HEK293 (cell line): ENCODE data around the gene CXorf38.

Experiments
- CTCF ChIA-PET: fragments of 350-600 bp; formaldehyde crosslinking; extraction: SDS; loops from one replicate; lab custom pipeline; 2021; ENCODE audit warnings: antibody characterized with exemption; lab: Yijun Ruan, JAX
- POLR2A ChIA-PET: fragments of 300-600 bp; formaldehyde crosslinking; extraction: SDS; loops from one replicate; lab custom pipeline; 2020; ENCODE audit warnings: antibody characterized with exemption, inconsistent platforms; lab: Yijun Ruan, JAX
- H3K27ac ChIP-seq: fragments of 200-500 bp; sonication (Bioruptor generic); 2 replicates; pipeline ENCODE4 v1.5.1; 2014; ENCODE audit warnings: low read depth, low read length, control low read depth, inconsistent platforms; ENCODE audit errors: extremely low read depth
- H3K36me3 ChIP-seq, 2 experiments: fragments of 200-500 bp in 1 of 2; sonication (Bioruptor generic) in 1 of 2; 1 replicate in 1 of 2; 2 replicates in 1 of 2; pipeline ENCODE4 v1.5.1; 2014 to 2017; ENCODE audit warnings: inconsistent platforms in 2 of 2, low read length in 2 of 2; ENCODE audit not compliant: control insufficient read depth in 2 of 2, insufficient read depth in 1 of 2
- H3K4me1 ChIP-seq: fragments of 200-500 bp; sonication (Bioruptor generic); 2 replicates; pipeline ENCODE4 v1.5.1; 2014; ENCODE audit warnings: mild to moderate bottlenecking, low read length, inconsistent platforms; ENCODE audit not compliant: control insufficient read depth, insufficient read depth
- H3K4me3 ChIP-seq: 2 replicates; pipeline ENCODE4 v1.5.1; 2011; ENCODE audit warnings: low read depth, mild to moderate bottlenecking, control low read depth, low read length, moderate library complexity
- H3K9me3 ChIP-seq: fragments of 200-500 bp; sonication (Bioruptor generic); 2 replicates; pipeline ENCODE4 v1.5.1; 2014; ENCODE audit warnings: low read depth, low read length, inconsistent platforms; ENCODE audit not compliant: control insufficient read depth, insufficient read depth
- BCL11B ChIP-seq: fragments of 450-650 bp; formaldehyde crosslinking; IDR thresholded peaks from 2 replicates; pipeline ENCODE4 v1.5.1; 2016; ENCODE audit warnings: low read depth, missing biosample characterization, missing genetic modification characterization
- CTCF ChIP-seq: fragments of 450-650 bp; formaldehyde crosslinking; IDR thresholded peaks from 2 replicates; pipeline ENCODE4 v1.5.1; 2016; ENCODE audit warnings: missing biosample characterization, missing genetic modification characterization
- ELK4 ChIP-seq: IDR thresholded peaks from 2 replicates; pipeline ENCODE4 v1.6.1; 2011; ENCODE audit warnings: mild to moderate bottlenecking, low read depth, low read length, borderline replicate concordance
- OSR2 ChIP-seq: fragments of 450-650 bp; formaldehyde crosslinking; IDR thresholded peaks from 2 replicates; pipeline ENCODE4 v1.5.1; 2016; ENCODE audit warnings: missing biosample characterization, missing genetic modification characterization
- PATZ1 ChIP-seq: fragments of 450-650 bp; formaldehyde crosslinking; IDR thresholded peaks from 2 replicates; pipeline ENCODE4 v1.5.1; 2016; ENCODE audit warnings: missing biosample characterization, missing genetic modification characterization
- PBX3 ChIP-seq: sonication (generic); formaldehyde crosslinking; IDR thresholded peaks from 2 replicates; pipeline ENCODE4 v1.8.1; 2022; ENCODE audit warnings: mild to moderate bottlenecking, moderate library complexity, missing genetic modification reagents
- SP3 ChIP-seq: fragments of 450-650 bp; formaldehyde crosslinking; IDR thresholded peaks from 2 replicates; pipeline ENCODE4 v1.5.1; 2016; ENCODE audit warnings: missing biosample characterization, missing genetic modification characterization
- YY1 ChIP-seq: fragments of 450-650 bp; formaldehyde crosslinking; IDR thresholded peaks from 2 replicates; pipeline ENCODE4 v1.5.1; 2018; ENCODE audit warnings: missing biosample characterization, missing genetic modification characterization
- ZBTB10 ChIP-seq: fragments of 450-650 bp; formaldehyde crosslinking; IDR thresholded peaks from 2 replicates; pipeline ENCODE4 v1.5.1; 2016; ENCODE audit warnings: missing biosample characterization, missing genetic modification characterization
- ZBTB26 ChIP-seq: fragments of 450-650 bp; formaldehyde crosslinking; optimal IDR thresholded peaks from 2 replicates; pipeline ENCODE3; 2016; ENCODE audit warnings: missing biosample characterization, mild to moderate bottlenecking, missing genetic modification characterization
- ZBTB8A ChIP-seq: fragments of 450-650 bp; formaldehyde crosslinking; IDR thresholded peaks from 2 replicates; pipeline ENCODE4 v1.5.1; 2016; ENCODE audit warnings: missing biosample characterization, missing genetic modification characterization
- ZEB2 ChIP-seq: fragments of 450-650 bp; formaldehyde crosslinking; IDR thresholded peaks from 2 replicates; pipeline ENCODE4 v1.5.1; 2016; ENCODE audit warnings: missing biosample characterization, missing genetic modification characterization
- ZFHX2 ChIP-seq: fragments of 450-650 bp; formaldehyde crosslinking; conservative IDR thresholded peaks from 2 replicates; pipeline ENCODE4 v1.5.1; 2016; ENCODE audit warnings: missing biosample characterization, missing genetic modification characterization
- ZNF121 ChIP-seq: fragments of 450-650 bp; formaldehyde crosslinking; IDR thresholded peaks from 2 replicates; pipeline ENCODE4 v1.5.1; 2016; ENCODE audit warnings: missing biosample characterization, missing genetic modification characterization
- ZNF214 ChIP-seq: fragments of 450-650 bp; formaldehyde crosslinking; IDR thresholded peaks from 2 replicates; pipeline ENCODE4 v1.5.1; 2017; ENCODE audit warnings: missing biosample characterization, mild to moderate bottlenecking, missing genetic modification characterization, borderline replicate concordance
- ZNF239 ChIP-seq: fragments of 450-650 bp; formaldehyde crosslinking; IDR thresholded peaks from 2 replicates; pipeline ENCODE4 v1.5.1; 2016; ENCODE audit warnings: missing biosample characterization, missing genetic modification characterization
- ZNF311 ChIP-seq: fragments of 450-650 bp; formaldehyde crosslinking; IDR thresholded peaks from 2 replicates; pipeline ENCODE4 v1.5.1; 2017; ENCODE audit warnings: missing biosample characterization, missing genetic modification characterization, borderline replicate concordance
- ZNF335 ChIP-seq: fragments of 450-650 bp; formaldehyde crosslinking; conservative IDR thresholded peaks from 2 replicates; pipeline ENCODE4 v1.5.1; 2016; ENCODE audit warnings: missing biosample characterization, missing genetic modification characterization
- ZNF600 ChIP-seq: fragments of 450-650 bp; formaldehyde crosslinking; IDR thresholded peaks from 2 replicates; pipeline ENCODE4 v1.5.1; 2016; ENCODE audit warnings: missing biosample characterization, missing genetic modification characterization
- ZNF629 ChIP-seq: fragments of 450-650 bp; formaldehyde crosslinking; IDR thresholded peaks from 2 replicates; pipeline ENCODE4 v1.5.1; 2017; ENCODE audit warnings: missing biosample characterization, missing genetic modification characterization
- ZNF664 ChIP-seq: fragments of 450-650 bp; formaldehyde crosslinking; IDR thresholded peaks from 2 replicates; pipeline ENCODE4 v1.5.1; 2016; ENCODE audit warnings: missing biosample characterization, missing genetic modification characterization
- ZNF692 ChIP-seq: fragments of 450-650 bp; formaldehyde crosslinking; IDR thresholded peaks from 2 replicates; pipeline ENCODE4 v1.5.1; 2016; ENCODE audit warnings: missing biosample characterization, missing genetic modification characterization
- ZNF701 ChIP-seq: fragments of 450-650 bp; formaldehyde crosslinking; IDR thresholded peaks from 2 replicates; pipeline ENCODE4 v1.5.1; 2016; ENCODE audit warnings: missing biosample characterization, missing genetic modification characterization
- ZNF707 ChIP-seq: fragments of 450-650 bp; formaldehyde crosslinking; IDR thresholded peaks from 2 replicates; pipeline ENCODE4 v1.5.1; 2016; ENCODE audit warnings: missing biosample characterization, missing genetic modification characterization

CXorf38 gene

GRCh38 chrX:40647307-40648197 lies at the start of gene CXorf38:
CXorf38 (minus strand) TSS chrX:40647561; CDS start chrX:40647520, 41 bp downstream.
- Histone ChIP-seq H3K4me3 (peak within 1 kb of the TSS; percentile 89), H3K9me3 (no peaks in the 10 kb centered on the region), H3K36me3 (peaks cover 27 to 29% of the 10 kb centered on the region in 2 experiments), H3K27ac (peak within 1 kb of the TSS; percentile 81), H3K4me1 (peaks cover 6% of the 10 kb centered on the region)
- POLR2A ChIA-PET = interaction anchor here (0.5 to 1.0 kb wide), 4 partner anchors 67 to 120 kb away, joined by 3 to 4 read pairs (median 4); partner anchors contain the start of genes ATP6AP2 and MED14
- CTCF ChIA-PET = interaction anchor here (0.6 to 1.7 kb wide), 5 partner anchors 103 to 467 kb away, joined by 3 to 9 read pairs (median 3); no protein-coding TSS in a partner anchor
- TF ChIP-seq ZBTB10 = peak; percentile 27; the same call in 1 of the 2 replicates
- TF ChIP-seq PATZ1 (tag by site-specific recombination) = 0 out of 2 replicates have a peak, but pooled peaks have one; percentile 4
- no peak for TF ChIP-seq ZNF707 (tag by site-specific recombination)
- peak; percentile 72 for TF ChIP-seq ZNF692 (tag by site-specific recombination)
- peak; percentile 77; the same call in 1 of the 2 replicates for TF ChIP-seq ZNF664 (tag by site-specific recombination)
- no peak for TF ChIP-seq ZNF121 (tag by site-specific recombination)
- TF ChIP-seq ZBTB26 (tag by site-specific recombination) = peak; percentile 50
- no peak for TF ChIP-seq BCL11B (tag by site-specific recombination)
- peak; percentile 63; the same call in 1 of the 2 replicates for TF ChIP-seq PBX3
- no peak for TF ChIP-seq ZNF701 (tag by site-specific recombination)
- peak; percentile 25; the same call in 1 of the 2 replicates for TF ChIP-seq YY1 (tag by site-specific recombination)
- TF ChIP-seq ZEB2 (tag by site-specific recombination) = no peak
- TF ChIP-seq ZNF335 = peak; percentile 7; the same call in 1 of the 2 replicates
- TF ChIP-seq SP3 (tag by site-specific recombination) = peak; percentile 62
- TF ChIP-seq ZFHX2 = 0 out of 2 replicates have a peak, but pooled peaks have one; percentile 1
- no peak for TF ChIP-seq ZNF214 (tag by site-specific recombination)
- no peak; the same call in 1 of the 2 replicates for TF ChIP-seq OSR2 (tag by site-specific recombination)
- no peak for TF ChIP-seq ZNF600 (tag by site-specific recombination)
- no peak for TF ChIP-seq ZNF311
- TF ChIP-seq ZBTB8A (tag by site-specific recombination) = peak; percentile 23; the same call in 1 of the 2 replicates
- peak; percentile 24; the same call in 1 of the 2 replicates for TF ChIP-seq CTCF (tag by site-specific recombination)
- TF ChIP-seq ELK4 = peak; percentile 83; the same call in 1 of the 2 replicates
- TF ChIP-seq ZNF239 (tag by site-specific recombination) = no peak
- TF ChIP-seq ZNF629 (tag by site-specific recombination) = peak; percentile 97
